GM19328 (cell line): ENCODE results near the gene TEX261.

ENCODE experiments used
- ATAC-seq: cut with Tn5 transposase; IDR thresholded peaks from one replicate; pipeline ENCODE4 v1.9.1; 2021; ENCODE audit warnings: mild to moderate bottlenecking, moderate library complexity; ENCODE audit not compliant: unreplicated experiment

Gene TEX261

DNA sequence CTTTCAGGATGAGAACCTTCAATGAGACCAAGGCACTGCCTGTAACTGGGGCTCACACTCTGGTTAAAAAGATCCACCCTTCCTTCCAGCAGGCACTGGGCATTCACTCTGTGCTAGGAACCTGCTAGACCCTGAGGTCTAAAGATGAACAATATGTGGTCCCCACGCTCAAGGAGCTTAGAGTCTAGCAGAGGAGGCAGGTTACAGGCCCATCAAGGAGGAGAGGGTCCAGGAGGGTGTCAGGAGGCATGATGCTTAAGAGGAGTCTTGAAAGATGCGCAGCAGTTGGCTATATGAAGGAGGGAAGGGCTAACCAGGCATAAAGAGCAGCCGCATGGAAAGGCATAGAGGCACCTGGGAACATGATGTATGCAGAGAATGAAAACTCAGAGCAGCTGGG, 11.7 kb downstream of the TEX261 start:
- no peak for ATAC-seq

DNA sequence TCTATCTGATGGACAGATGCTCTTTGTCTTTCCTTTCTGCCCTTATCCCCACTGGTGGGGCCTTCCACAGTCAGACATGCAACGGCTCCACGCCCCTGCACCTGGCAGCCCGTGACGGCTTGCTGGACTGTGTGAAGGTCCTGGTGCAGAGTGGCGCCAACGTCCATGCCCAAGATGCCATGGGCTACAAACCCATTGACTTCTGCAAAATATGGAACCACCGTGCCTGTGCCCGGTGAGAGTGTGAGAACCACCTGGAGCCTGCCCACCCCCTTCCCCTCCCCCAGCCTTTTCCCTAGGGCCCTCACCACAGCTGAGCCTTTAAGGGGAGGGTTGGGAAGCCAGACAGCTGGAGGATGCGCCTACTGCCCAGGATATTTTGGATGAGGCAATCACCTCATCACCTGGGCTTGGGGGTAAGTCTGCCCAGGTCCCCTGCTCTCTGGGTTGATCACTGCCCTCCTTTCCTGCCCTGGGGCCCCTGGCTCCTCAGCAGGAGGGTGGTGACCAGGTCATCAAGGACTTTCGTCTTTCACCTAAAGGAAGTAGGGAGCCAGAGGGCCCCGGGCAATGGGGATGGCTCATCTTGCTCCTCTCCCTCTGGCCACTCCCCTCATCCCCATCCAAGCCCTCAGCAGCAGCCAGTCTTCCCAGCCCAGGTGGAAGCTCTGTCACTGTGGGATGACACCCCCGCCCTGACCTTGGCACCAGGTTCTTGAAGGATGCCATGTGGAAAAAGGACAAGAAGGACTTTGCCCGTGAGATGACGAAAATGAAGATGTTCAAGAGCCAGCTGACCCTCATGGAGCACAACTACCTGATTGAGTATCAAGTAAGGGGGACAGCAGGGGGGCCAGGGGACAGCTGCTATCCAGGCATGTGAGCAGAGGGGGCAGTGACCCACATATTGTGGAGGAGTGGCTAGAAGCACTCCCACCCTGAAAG, 12.5 kb downstream of the TEX261 start:
- no peak for ATAC-seq

GRCh38 chr2:70981421-70981820, 13.3 kb downstream of the TEX261 start:
- ATAC-seq = no peak

GRCh38 chr2:70979626-70980025, 15.0 kb downstream of the TEX261 start:
- no peak for ATAC-seq

DNA sequence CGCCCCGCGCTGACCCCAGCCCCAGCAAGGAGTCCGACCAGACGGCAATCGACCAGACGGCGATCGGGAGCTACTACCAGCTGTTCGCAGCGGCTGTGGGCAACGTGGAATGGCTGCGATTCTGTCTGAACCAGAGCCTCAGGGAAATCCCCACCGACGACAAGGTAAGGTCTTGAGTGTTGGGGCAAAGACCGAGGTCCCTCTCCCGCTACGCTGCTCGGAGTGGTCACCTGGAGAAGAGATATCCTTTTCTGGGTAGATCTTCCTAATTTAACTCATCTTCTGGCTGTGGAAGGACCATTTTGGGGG, 15.5 kb downstream of the TEX261 start:
- no peak for ATAC-seq

DNA sequence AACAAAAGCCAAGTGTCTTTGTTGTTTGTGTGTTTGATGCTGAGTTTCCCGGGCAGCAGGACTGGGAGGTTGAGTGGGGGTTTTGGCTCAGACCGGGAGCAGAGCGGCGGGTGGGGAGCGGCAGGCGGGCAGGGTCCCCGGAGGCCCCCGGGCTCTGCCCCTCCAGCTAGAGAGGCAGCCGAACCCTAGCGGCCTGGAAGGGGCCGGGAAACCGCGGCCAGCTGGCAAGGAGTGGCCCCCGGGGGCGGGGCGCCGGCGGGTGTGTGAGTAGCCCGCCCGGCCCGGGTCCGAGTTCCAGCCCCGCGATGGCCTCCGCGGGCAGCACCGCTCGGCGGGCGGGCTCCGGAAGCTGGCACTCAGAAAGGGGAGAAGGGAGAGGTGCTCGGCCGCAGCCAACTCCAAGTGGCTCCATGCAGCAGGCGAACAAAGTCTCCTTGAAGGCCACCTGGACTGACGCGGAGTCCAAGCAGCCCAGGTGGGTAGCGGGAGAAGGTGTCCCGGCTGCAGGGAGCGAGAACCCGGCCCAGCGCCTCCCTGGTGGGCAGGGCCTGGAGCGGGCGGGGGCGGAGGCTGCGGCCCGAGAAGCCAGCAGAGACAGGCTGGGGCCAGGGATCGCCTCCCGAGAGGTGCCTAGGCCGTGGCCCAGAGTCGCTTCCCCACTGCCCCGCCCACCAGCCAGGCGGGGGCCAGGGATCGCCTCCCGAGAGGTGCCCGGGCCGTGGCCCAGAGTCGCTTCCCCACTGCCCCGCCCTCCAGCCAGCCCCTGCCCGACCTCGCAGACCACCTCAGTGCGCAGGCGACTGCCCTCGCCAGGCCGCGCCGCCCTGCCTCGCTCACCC, 16.1 kb downstream of the TEX261 start, which contains the start of gene ANKRD53:
Gene ANKRD53 (plus strand): TSS at position 290 of the 839 bp plus-strand sequence. CDS start 16 bp downstream, at position 306.
- ATAC-seq = no peak

DNA sequence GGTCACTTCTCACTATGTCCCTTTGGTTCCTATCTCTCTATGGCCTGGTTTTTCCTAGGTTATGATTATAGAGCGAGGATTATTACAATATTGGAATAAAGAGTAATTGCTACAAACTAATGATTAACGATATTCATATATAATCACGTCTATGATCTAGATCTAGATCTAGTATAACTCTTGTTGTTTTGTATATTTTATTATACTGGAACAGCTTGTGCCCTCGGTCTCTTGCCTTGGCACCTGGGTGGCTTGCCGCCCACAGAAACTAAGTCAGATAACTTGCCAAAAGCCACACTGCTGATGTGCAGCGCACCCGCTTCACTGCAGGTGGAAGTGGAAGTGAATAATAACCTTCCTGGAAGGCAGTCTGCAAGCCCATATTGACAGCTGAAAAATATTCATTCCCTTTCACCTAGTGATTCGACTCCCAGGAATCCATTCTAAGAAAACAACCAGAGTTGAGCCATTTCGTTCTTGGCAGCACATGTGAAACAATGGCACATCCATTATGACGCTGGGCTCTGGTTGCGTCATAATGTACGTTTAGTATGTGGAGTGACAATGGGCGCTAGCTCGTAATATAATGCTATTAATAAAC, 17.0 kb downstream of the TEX261 start:
- no peak for ATAC-seq

- ATAC-seq = no peak
Measured at GRCh38 chr2:70975237-70975636, 19.4 kb downstream of the TEX261 start.

GRCh38 chr2:70974592-70974991, 20.1 kb downstream of the TEX261 start:
- no peak for ATAC-seq

DNA sequence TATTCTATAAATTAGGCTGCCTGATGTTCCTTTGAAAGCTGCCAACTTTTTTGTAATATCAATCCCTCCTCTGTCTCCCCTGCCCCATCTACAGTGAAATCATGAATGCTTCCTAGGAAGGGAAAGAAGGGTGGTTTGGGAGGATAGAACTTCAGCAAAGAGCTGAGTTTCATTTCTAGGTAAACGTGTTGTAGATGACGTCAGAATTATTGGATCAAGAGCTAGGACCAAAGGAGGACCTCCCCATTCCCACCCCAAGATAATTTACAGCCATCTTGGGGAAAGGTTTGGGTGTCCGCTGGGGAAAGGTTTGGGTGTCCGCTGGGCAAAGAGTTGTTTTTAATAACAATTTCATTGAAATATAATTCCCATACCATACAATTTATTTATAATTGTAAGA, 27.5 kb downstream of the TEX261 start:
- ATAC-seq = no peak

GRCh38 chr2:70966681-70967080, 28.0 kb downstream of the TEX261 start:
- ATAC-seq = no peak

DNA sequence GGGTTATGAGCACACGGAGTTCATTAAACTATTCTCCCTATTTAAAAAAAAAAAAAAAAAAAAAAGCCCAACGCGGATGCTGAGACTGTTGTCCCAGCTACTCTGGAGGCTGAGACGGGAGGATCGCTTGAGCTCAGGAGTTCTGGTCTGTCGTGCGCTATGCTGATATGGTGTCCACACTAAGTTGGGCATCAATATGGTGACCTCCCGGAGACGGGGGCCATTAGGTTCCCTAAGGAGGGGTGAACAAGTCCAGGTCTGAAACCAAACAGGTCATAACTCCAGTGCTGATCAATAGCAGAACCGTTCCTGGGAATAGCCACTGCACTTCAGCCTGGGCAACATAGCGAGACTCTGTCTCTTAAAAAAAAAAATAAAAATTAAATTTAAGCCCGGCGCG, 29.2 kb downstream of the TEX261 start:
- ATAC-seq = no peak

DNA sequence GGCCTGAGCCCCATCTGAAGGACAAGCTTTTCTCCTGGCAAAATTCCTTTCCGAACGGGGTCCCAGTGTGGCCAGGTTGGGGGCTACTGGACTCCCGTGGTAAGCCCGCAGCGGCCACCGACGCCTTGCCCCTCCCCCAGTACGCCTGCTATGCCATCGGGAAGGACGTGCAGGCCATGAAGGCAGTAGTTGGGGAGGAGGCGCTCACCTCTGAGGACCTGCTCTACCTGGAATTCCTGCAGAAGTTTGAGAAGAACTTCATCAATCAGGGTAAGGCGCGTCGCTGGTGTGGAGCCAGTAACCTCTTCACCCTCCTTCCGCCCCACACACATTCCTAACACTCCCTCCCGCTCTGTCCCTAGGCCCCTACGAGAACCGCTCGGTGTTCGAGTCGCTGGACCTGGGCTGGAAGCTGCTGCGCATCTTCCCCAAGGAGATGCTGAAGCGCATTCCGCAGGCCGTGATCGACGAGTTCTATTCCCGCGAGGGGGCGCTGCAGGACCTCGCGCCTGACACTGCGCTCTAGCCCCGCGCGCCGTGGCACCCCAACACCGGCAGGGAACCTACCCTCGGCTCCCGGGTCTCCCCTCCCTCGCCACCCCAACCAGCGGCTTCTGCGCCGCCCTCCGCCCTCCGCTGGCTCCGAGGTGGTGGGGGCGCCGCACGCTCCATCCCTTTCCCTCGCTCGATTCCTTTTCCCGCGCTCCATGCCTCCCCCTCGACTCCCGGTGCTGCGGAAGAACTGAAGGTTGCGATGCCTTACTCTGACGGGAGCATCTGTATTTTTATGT, 29.9 kb downstream of the TEX261 start:
- peak; percentile 74 for ATAC-seq

- no peak for ATAC-seq
Measured at GRCh38 chr2:70964133-70964532, 30.5 kb downstream of the TEX261 start.

- no peak for ATAC-seq
Measured at GRCh38 chr2:70962885-70963878, 31.5 kb downstream of the TEX261 start.

- no peak for ATAC-seq
Measured at GRCh38 chr2:70962211-70962884, 32.3 kb downstream of the TEX261 start.

DNA sequence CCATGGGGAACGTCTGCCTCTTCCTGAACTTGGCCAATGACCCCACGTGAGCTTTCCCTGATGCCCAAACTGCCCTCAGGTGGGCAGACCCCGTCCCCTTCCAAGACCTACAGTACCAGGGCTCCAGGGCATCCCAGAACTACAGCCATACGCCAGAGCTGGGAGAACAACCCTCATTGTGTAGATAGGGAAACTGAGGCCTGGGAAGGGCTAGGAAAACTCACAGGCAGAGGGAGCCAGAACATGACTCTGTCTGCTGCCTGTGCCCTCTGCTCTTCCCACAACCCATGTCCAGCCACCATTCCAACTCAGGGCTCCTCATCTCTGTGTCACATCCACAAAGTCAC, 33.1 kb downstream of the TEX261 start:
- no peak for ATAC-seq

DNA sequence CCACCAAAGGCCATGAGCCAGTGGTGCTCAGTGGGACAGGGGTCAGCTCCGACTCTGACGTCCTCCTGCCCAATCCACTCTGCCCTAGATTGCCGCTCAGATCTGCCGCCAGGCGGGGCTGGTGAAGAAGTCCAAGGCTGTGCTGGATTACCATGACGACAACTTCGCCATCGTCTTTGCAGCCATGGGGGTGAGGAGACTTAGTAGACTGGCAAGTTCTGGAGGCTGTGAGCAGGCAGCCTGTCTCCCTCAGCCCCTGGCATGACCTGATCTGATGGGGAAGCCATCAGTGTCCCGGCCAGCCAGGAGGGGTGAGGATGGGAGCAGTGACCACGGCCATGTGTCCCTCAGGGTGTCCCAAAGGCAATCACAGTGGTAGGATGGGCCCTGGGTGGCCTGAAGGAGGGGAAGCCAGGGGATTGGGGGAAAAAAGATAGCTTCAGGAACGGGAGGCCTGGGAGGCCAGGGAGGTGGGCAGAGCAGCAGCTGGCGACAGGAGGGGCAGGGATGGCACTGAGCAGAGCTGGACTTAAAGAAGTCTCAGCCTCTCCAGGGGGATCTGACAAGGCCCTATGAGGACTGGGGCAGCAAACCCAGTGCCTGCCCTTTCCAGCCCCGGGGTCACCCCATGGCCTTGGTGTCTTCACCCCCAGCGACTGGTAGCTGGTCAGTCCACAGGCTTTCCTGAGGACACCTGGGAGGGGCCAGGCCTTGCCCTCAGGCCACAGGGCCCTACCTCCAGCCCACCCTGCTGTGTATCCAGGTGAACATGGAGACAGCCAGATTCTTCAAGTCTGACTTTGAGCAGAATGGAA, 33.6 kb downstream of the TEX261 start:
- ATAC-seq = no peak
